ENCODE data around the gene MARVELD1. TPM values are rescaled to one million over a fixed set of nuclear protein-coding genes. Genes with fewer than 3 reads are reported as not detected.

Gene MARVELD1
- total RNA-seq, 1 experiment from 2014 or later, result 36.5 TPM

- no peak overlapping the region for H3K27ac ChIP-seq
- H3K36me3 ChIP-seq, result peaks cover 23% of the 10 kb centered on the region
- no peaks in the 10 kb centered on the region for H3K4me1 ChIP-seq (replicated peaks)
- DNase-seq (ENCODE audit: low read depth in 1 of 2, low spot score in 2 of 2), result no peak
- H3K4me3 ChIP-seq, result no peak overlapping the region
- H3K9me3 ChIP-seq (replicated peaks), result no peaks in the 10 kb centered on the region
- no peaks in the 10 kb centered on the region for H3K27me3 ChIP-seq (replicated peaks)
These were observed 8.6 kb downstream of the MARVELD1 start for GRCh38 chr10:97721871-97722780.

- Histone ChIP-seq H3K27me3 (replicated peaks) (no peaks in the 10 kb centered on the region), H3K27ac (no peak overlapping the region), H3K36me3 (peaks cover 14% of the 10 kb centered on the region), H3K9me3 (replicated peaks) (no peaks in the 10 kb centered on the region), H3K4me1 (replicated peaks) (no peaks in the 10 kb centered on the region), H3K4me3 (no peak overlapping the region)
- DNase-seq (ENCODE audit: low read depth in 1 of 2, low spot score in 2 of 2), result no peak
These were observed 9.5 kb downstream of the MARVELD1 start for GRCh38 chr10:97723001-97723400.

GRCh38 chr10:97724341-97724941 lies 10.9 kb downstream of the MARVELD1 start:
- Histone ChIP-seq H3K36me3 (no peaks in the 10 kb centered on the region; the same call in 1 of the 2 replicates), H3K27ac (no peak overlapping the region)
- DNase-seq (ENCODE audit: low read depth in 1 of 2, low spot score in 2 of 2), result no peak

GRCh38 chr10:97726636-97727178 lies 13.2 kb downstream of the MARVELD1 start:
- no peak for DNase-seq (ENCODE audit: low read depth in 1 of 2, low spot score in 2 of 2)
- H3K4me3 ChIP-seq, result no peak overlapping the region
- H3K4me1 ChIP-seq (replicated peaks), result no peaks in the 10 kb centered on the region
- H3K9me3 ChIP-seq (replicated peaks), result no peaks in the 10 kb centered on the region
- no peaks in the 10 kb centered on the region for H3K36me3 ChIP-seq
- H3K27me3 ChIP-seq (replicated peaks), result no peaks in the 10 kb centered on the region
- no peak overlapping the region for H3K27ac ChIP-seq

More at GRCh38 chr10:97724341-97724941, 10.9 kb downstream of the MARVELD1 start:
- Histone ChIP-seq H3K9me3 (replicated peaks) (no peaks in the 10 kb centered on the region), H3K27me3 (replicated peaks) (no peaks in the 10 kb centered on the region), H3K4me3 (no peak overlapping the region), H3K4me1 (replicated peaks) (no peaks in the 10 kb centered on the region)

GRCh38 chr10:97729014-97729413 lies 15.5 kb downstream of the MARVELD1 start:
- Histone ChIP-seq H3K4me3 (no peak overlapping the region), H3K27ac (no peak overlapping the region), H3K4me1 (replicated peaks) (no peaks in the 10 kb centered on the region), H3K36me3 (no peaks in the 10 kb centered on the region), H3K9me3 (replicated peaks) (no peaks in the 10 kb centered on the region), H3K27me3 (replicated peaks) (no peaks in the 10 kb centered on the region)
- no peak for DNase-seq (ENCODE audit: low read depth in 1 of 2, low spot score in 2 of 2)

GRCh38 chr10:97731346-97732051 lies 18.0 kb downstream of the MARVELD1 start:
- peak; percentile 62 to 63 for DNase-seq (ENCODE audit: low read depth in 1 of 2, low spot score in 2 of 2)
- H3K4me3 ChIP-seq, result no peak overlapping the region
- H3K9me3 ChIP-seq (replicated peaks), result no peaks in the 10 kb centered on the region
- peaks cover 1% of the 10 kb centered on the region for H3K4me1 ChIP-seq (replicated peaks)
- H3K27me3 ChIP-seq (replicated peaks), result no peaks in the 10 kb centered on the region
- no peak overlapping the region for H3K27ac ChIP-seq
- no peaks in the 10 kb centered on the region for H3K36me3 ChIP-seq

GRCh38 chr10:97732052-97732359 lies 18.5 kb downstream of the MARVELD1 start:
- Histone ChIP-seq H3K27ac (no peak overlapping the region), H3K4me3 (no peak overlapping the region), H3K4me1 (replicated peaks) (peaks cover 5% of the 10 kb centered on the region), H3K9me3 (replicated peaks) (no peaks in the 10 kb centered on the region), H3K36me3 (peaks cover under 1% of the 10 kb centered on the region), H3K27me3 (replicated peaks) (no peaks in the 10 kb centered on the region)
- DNase-seq (ENCODE audit: low read depth in 1 of 2, low spot score in 2 of 2), result no peak

GRCh38 chr10:97733256-97733655 lies 19.7 kb downstream of the MARVELD1 start:
- Histone ChIP-seq H3K27ac (no peak overlapping the region), H3K27me3 (replicated peaks) (no peaks in the 10 kb centered on the region), H3K4me1 (replicated peaks) (peaks cover 16% of the 10 kb centered on the region), H3K36me3 (peaks cover 8% of the 10 kb centered on the region), H3K9me3 (replicated peaks) (no peaks in the 10 kb centered on the region), H3K4me3 (no peak overlapping the region)
- no peak for DNase-seq (ENCODE audit: low read depth in 1 of 2, low spot score in 2 of 2)

- Histone ChIP-seq H3K27ac (no peak overlapping the region), H3K4me3 (no peak overlapping the region), H3K4me1 (replicated peaks) (peaks cover 17% of the 10 kb centered on the region), H3K27me3 (replicated peaks) (no peaks in the 10 kb centered on the region), H3K36me3 (peaks cover 12% of the 10 kb centered on the region), H3K9me3 (replicated peaks) (no peaks in the 10 kb centered on the region)
- no peak for DNase-seq (ENCODE audit: low read depth in 1 of 2, low spot score in 2 of 2)
These were observed 20.5 kb downstream of the MARVELD1 start for GRCh38 chr10:97734021-97734420.

- Histone ChIP-seq H3K36me3 (peaks cover 32% of the 10 kb centered on the region), H3K4me3 (peak overlapping the region; percentile 90), H3K27me3 (replicated peaks) (no peaks in the 10 kb centered on the region), H3K4me1 (replicated peaks) (peaks cover 17% of the 10 kb centered on the region), H3K27ac (no peak overlapping the region), H3K9me3 (replicated peaks) (no peaks in the 10 kb centered on the region)
- no peak for DNase-seq (ENCODE audit: low read depth in 1 of 2, low spot score in 2 of 2)
These were observed 22.9 kb downstream of the MARVELD1 start for GRCh38 chr10:97736403-97736901.

GRCh38 chr10:97736902-97737769 lies 23.6 kb downstream of the MARVELD1 start, which contains the start of gene ZFYVE27:
Gene ZFYVE27, plus strand, starts transcription at chr10:97737128. Its CDS starts 1,350 bp downstream, at chr10:97738478.
- peak within 1 kb of the TSS; percentile 69 for H3K27ac ChIP-seq
- H3K4me3 ChIP-seq, result peak within 1 kb of the TSS; percentile 90
- H3K9me3 ChIP-seq (replicated peaks), result no peaks in the 10 kb centered on the region
- no peaks in the 10 kb centered on the region for H3K27me3 ChIP-seq (replicated peaks)
- peaks cover 35% of the 10 kb centered on the region for H3K36me3 ChIP-seq
- peaks cover 17% of the 10 kb centered on the region for H3K4me1 ChIP-seq (replicated peaks)
- DNase-seq (ENCODE audit: low read depth in 1 of 2, low spot score in 2 of 2), result peak; percentile 89 to 98

- H3K4me1 ChIP-seq (replicated peaks), result peaks cover 17% of the 10 kb centered on the region
- H3K9me3 ChIP-seq (replicated peaks), result no peaks in the 10 kb centered on the region
- DNase-seq (ENCODE audit: low read depth in 1 of 2, low spot score in 2 of 2), result no peak
- peak overlapping the region; percentile 90 for H3K4me3 ChIP-seq
- H3K27me3 ChIP-seq (replicated peaks), result no peaks in the 10 kb centered on the region
- H3K36me3 ChIP-seq, result peaks cover 37% of the 10 kb centered on the region
- H3K27ac ChIP-seq, result no peak overlapping the region
These were observed 24.3 kb downstream of the MARVELD1 start for GRCh38 chr10:97737770-97738265.
